Measurements from ENCODE around the gene MYBPC1. TPM values are rescaled to one million over a fixed set of nuclear protein-coding genes. Genes with fewer than 3 reads are reported as not detected.

MYBPC1 gene
- total RNA-seq, 1 experiment from 2014 or later = not detected

DNA sequence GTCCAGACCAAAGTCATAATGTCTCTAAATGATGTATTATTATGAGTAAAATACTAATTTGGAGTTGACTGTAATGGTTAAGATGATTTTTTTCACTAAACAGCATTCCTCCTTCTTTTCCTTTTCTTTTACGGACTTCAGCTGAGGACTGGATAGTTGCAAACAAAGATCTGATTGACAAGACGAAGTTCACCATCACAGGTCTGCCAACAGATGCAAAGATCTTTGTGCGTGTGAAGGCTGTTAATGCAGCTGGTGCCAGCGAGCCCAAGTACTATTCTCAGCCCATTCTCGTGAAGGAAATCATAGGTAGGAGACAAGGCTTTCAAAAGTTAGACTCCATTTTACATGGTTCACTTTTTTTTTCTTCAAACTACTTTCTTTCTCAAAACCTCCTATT, 72.8 kb downstream of the MYBPC1 start:
- Mint-ChIP-seq H3K36me3 (ENCODE audit: insufficient read depth in 1 of 3, low read depth in 3 of 3) (no peaks in the 10 kb centered on the region), H3K27ac (0 out of 7 replicates have a peak overlapping the region, but pooled peaks of 1 of the 3 experiments have one; percentile 50), H3K4me1 (peaks cover 23 to 28% of the 10 kb centered on the region in 2 experiments), H3K4me3 (no peak overlapping the region), H3K9me3 (no peaks in the 10 kb centered on the region), H3K27me3 (ENCODE audit: low read depth) (no peaks in the 10 kb centered on the region)
- H2AFZ ChIP-seq (ENCODE audit: low read length) = no peak overlapping the region
- H2BK5ac ChIP-seq (ENCODE audit: insufficient read length, low read length) = no peak overlapping the region
- H3K9ac ChIP-seq (ENCODE audit: extremely low read depth, insufficient read length, low read length) = no peak overlapping the region
- no peak overlapping the region for H3K4ac ChIP-seq (ENCODE audit: low read depth, low read length)
- TF ChIP-seq, protein P1, sequence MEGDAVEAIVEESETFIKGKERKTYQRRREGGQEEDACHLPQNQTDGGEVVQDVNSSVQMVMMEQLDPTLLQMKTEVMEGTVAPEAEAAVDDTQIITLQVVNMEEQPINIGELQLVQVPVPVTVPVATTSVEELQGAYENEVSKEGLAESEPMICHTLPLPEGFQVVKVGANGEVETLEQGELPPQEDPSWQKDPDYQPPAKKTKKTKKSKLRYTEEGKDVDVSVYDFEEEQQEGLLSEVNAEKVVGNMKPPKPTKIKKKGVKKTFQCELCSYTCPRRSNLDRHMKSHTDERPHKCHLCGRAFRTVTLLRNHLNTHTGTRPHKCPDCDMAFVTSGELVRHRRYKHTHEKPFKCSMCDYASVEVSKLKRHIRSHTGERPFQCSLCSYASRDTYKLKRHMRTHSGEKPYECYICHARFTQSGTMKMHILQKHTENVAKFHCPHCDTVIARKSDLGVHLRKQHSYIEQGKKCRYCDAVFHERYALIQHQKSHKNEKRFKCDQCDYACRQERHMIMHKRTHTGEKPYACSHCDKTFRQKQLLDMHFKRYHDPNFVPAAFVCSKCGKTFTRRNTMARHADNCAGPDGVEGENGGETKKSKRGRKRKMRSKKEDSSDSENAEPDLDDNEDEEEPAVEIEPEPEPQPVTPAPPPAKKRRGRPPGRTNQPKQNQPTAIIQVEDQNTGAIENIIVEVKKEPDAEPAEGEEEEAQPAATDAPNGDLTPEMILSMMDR (conservative IDR thresholded peaks at IDR 0.05) = no peak
- H4K20me1 ChIP-seq (ENCODE audit: control insufficient read depth, insufficient read depth, insufficient read length) = no peaks in the 10 kb centered on the region
- no peaks in the 10 kb centered on the region for H3K9me3 ChIP-seq (ENCODE audit: control insufficient read depth, low read depth, low read length)
- DNase-seq = no peak
- no peak overlapping the region for H3T11ph ChIP-seq (ENCODE audit: low read length)
- H3K4me1 ChIP-seq (ENCODE audit: insufficient read depth, low read length) = peaks cover 6% of the 10 kb centered on the region; the same call in 1 of the 2 replicates
- no peaks in the 10 kb centered on the region for H3K79me2 ChIP-seq (ENCODE audit: insufficient read depth, low read length)
- H2AK5ac ChIP-seq (ENCODE audit: insufficient read length, low read length) = no peak overlapping the region
- no peak overlapping the region for H2BK12ac ChIP-seq (ENCODE audit: insufficient read length, low read depth, low read length)
- WGBS (ENCODE audit: extremely low coverage, insufficient read length, low lambda C conversion rate) = no CpG with 5 or more reads among the region's 5 CpGs
- H3K27me3 ChIP-seq (ENCODE audit: insufficient read depth, low read length) = no peaks in the 10 kb centered on the region
- H3K18ac ChIP-seq (ENCODE audit: insufficient read length, low read depth, low read length) = no peak overlapping the region
- H2BK15ac ChIP-seq (ENCODE audit: low read depth, low read length) = no peak overlapping the region
- H3K27ac ChIP-seq (ENCODE audit: insufficient read length, low read depth, low read length) = no peak overlapping the region
- H3K14ac ChIP-seq (ENCODE audit: insufficient read depth, low read length) = no peak overlapping the region
- no peak overlapping the region for H3K4me2 ChIP-seq (ENCODE audit: insufficient read depth, insufficient read length, low read length)
- no peak overlapping the region for H2BK120ac ChIP-seq (ENCODE audit: low read depth, low read length, poor library complexity, severe bottlenecking)
- H4K8ac ChIP-seq (replicated peaks; ENCODE audit: insufficient read length, low read depth, low read length) = no peak overlapping the region
- no peak overlapping the region for H3K23ac ChIP-seq (ENCODE audit: insufficient read length, low read depth, low read length)
- H3K23me2 ChIP-seq (ENCODE audit: insufficient read length, low read depth, low read length, poor library complexity, severe bottlenecking) = no peaks in the 10 kb centered on the region
- no peak overlapping the region for H4K91ac ChIP-seq (ENCODE audit: insufficient read length, low read depth, low read length)
- H4K5ac ChIP-seq (ENCODE audit: insufficient read length, low read depth, low read length) = no peak overlapping the region
- H3K79me1 ChIP-seq (ENCODE audit: insufficient read depth, low read depth, low read length, poor library complexity, severe bottlenecking) = no peaks in the 10 kb centered on the region
- H2BK20ac ChIP-seq (ENCODE audit: low read depth, low read length, poor library complexity, severe bottlenecking) = no peak overlapping the region
- no peak overlapping the region for H3K56ac ChIP-seq (ENCODE audit: insufficient read length, low read depth, low read length)
